K562 (cell line): ENCODE measurements around the gene ZC3H7B.

Source experiments
- CTCF ChIP-seq, 3 experiments: IDR thresholded peaks in 2 of 3; conservative IDR thresholded peaks in 1 of 3; 2 replicates each; pipeline ENCODE4 v1.5.1; 2011 to 2012; ENCODE audit warnings: low read length in 3 of 3, mild to moderate bottlenecking in 3 of 3, control low read depth in 2 of 3, improper control_type of control experiment in 1 of 3, inconsistent platforms in 1 of 3, low read depth in 1 of 3, mixed read lengths in 1 of 3, moderate library complexity in 1 of 3; ENCODE audit not compliant: insufficient read depth in 2 of 3
- EGR1 ChIP-seq: fragments of 450-650 bp; conservative IDR thresholded peaks from 2 replicates; pipeline ENCODE4 v1.6.1; 2017; ENCODE audit warnings: mild to moderate bottlenecking
- FOS ChIP-seq: IDR thresholded peaks from 3 replicates; pipeline ENCODE4 v1.6.1; 2011; ENCODE audit not compliant: insufficient read length; ENCODE audit errors: extremely low read depth
- FOXA1 ChIP-seq: fragments of 450-650 bp; IDR thresholded peaks from 2 replicates; pipeline ENCODE4 v1.6.1; 2016; ENCODE audit warnings: mild to moderate bottlenecking, borderline replicate concordance
- HINFP ChIP-seq: fragments of 450-650 bp; conservative IDR thresholded peaks from 2 replicates; pipeline ENCODE4 v1.6.1; 2016; ENCODE audit warnings: missing genetic modification characterization, low read depth, mild to moderate bottlenecking, control low read depth, missing compliant biosample characterization
- POLR2A ChIP-seq: fragments of 450-650 bp; conservative IDR thresholded peaks from 2 replicates; pipeline ENCODE4 v1.6.1; 2016
- RAD21 ChIP-seq, 2 experiments: fragments of 250-450 bp in 1 of 2; fragments of 450-650 bp in 1 of 2; sonication (Bioruptor Pico) in 1 of 2; formaldehyde crosslinking in 1 of 2; IDR thresholded peaks in 1 of 2; conservative IDR thresholded peaks in 1 of 2; 2 replicates each; pipeline versions ENCODE4 v1.4.0 to v1.8.0; 2020 to 2022; ENCODE audit warnings: mild to moderate bottlenecking in 2 of 2, moderate library complexity in 1 of 2
- REST ChIP-seq, 2 experiments: fragments of 450-650 bp; formaldehyde crosslinking in 1 of 2; IDR thresholded peaks; 2 replicates each; pipeline versions ENCODE4 v1.4.0 to v1.6.1; 2014 to 2020; ENCODE audit warnings: mild to moderate bottlenecking in 2 of 2, borderline replicate concordance in 1 of 2, low read depth in 1 of 2

GRCh38 chr22:41315586-41315985 lies 14.3 kb downstream of the ZC3H7B start:
- TF ChIP-seq RAD21 (CRISPR knock-in tag; conservative IDR thresholded peaks at IDR 0.05 in 1 of 2, IDR thresholded peaks at IDR 0.05 in 1 of 2) = no peak
- no peak for TF ChIP-seq POLR2A
- no peak for TF ChIP-seq CTCF (IDR thresholded peaks at IDR 0.05 in 2 of 3, conservative IDR thresholded peaks at IDR 0.05 in 1 of 3; ENCODE audit: insufficient read depth in 2 of 3, low read depth in 1 of 3, low read length in 3 of 3)
- TF ChIP-seq HINFP (tag) = no peak
- no peak for TF ChIP-seq EGR1
- no peak for TF ChIP-seq FOXA1
- TF ChIP-seq FOS = no peak
- no peak for TF ChIP-seq REST (IDR thresholded peaks at IDR 0.05; ENCODE audit: borderline replicate concordance)
- no peak for TF ChIP-seq REST (CRISPR knock-in tag; IDR thresholded peaks at IDR 0.05; ENCODE audit: low read depth)
